ENCODE results near the gene POU6F2.

- TF ChIP-seq, protein P1, sequence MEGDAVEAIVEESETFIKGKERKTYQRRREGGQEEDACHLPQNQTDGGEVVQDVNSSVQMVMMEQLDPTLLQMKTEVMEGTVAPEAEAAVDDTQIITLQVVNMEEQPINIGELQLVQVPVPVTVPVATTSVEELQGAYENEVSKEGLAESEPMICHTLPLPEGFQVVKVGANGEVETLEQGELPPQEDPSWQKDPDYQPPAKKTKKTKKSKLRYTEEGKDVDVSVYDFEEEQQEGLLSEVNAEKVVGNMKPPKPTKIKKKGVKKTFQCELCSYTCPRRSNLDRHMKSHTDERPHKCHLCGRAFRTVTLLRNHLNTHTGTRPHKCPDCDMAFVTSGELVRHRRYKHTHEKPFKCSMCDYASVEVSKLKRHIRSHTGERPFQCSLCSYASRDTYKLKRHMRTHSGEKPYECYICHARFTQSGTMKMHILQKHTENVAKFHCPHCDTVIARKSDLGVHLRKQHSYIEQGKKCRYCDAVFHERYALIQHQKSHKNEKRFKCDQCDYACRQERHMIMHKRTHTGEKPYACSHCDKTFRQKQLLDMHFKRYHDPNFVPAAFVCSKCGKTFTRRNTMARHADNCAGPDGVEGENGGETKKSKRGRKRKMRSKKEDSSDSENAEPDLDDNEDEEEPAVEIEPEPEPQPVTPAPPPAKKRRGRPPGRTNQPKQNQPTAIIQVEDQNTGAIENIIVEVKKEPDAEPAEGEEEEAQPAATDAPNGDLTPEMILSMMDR (IDR thresholded peaks at IDR 0.05), result no peak
- TF ChIP-seq, protein P2, sequence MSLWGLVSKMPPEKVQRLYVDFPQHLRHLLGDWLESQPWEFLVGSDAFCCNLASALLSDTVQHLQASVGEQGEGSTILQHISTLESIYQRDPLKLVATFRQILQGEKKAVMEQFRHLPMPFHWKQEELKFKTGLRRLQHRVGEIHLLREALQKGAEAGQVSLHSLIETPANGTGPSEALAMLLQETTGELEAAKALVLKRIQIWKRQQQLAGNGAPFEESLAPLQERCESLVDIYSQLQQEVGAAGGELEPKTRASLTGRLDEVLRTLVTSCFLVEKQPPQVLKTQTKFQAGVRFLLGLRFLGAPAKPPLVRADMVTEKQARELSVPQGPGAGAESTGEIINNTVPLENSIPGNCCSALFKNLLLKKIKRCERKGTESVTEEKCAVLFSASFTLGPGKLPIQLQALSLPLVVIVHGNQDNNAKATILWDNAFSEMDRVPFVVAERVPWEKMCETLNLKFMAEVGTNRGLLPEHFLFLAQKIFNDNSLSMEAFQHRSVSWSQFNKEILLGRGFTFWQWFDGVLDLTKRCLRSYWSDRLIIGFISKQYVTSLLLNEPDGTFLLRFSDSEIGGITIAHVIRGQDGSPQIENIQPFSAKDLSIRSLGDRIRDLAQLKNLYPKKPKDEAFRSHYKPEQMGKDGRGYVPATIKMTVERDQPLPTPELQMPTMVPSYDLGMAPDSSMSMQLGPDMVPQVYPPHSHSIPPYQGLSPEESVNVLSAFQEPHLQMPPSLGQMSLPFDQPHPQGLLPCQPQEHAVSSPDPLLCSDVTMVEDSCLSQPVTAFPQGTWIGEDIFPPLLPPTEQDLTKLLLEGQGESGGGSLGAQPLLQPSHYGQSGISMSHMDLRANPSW (CRISPR knock-in tag; conservative IDR thresholded peaks at IDR 0.05; ENCODE audit: low read depth), result no peak
- TF ChIP-seq, protein P3, sequence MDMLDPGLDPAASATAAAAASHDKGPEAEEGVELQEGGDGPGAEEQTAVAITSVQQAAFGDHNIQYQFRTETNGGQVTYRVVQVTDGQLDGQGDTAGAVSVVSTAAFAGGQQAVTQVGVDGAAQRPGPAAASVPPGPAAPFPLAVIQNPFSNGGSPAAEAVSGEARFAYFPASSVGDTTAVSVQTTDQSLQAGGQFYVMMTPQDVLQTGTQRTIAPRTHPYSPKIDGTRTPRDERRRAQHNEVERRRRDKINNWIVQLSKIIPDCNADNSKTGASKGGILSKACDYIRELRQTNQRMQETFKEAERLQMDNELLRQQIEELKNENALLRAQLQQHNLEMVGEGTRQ (CRISPR knock-in tag; IDR thresholded peaks at IDR 0.05), result no peak
- TF ChIP-seq NFYB (CRISPR knock-in tag; conservative IDR thresholded peaks at IDR 0.05; ENCODE audit: low read depth), result no peak
- no peak for TF ChIP-seq ZNF138 (CRISPR knock-in tag; conservative IDR thresholded peaks at IDR 0.05)
- TF ChIP-seq TCF7 (CRISPR knock-in tag; IDR thresholded peaks at IDR 0.05; ENCODE audit: low read depth), result no peak
- TF ChIP-seq, protein P4, sequence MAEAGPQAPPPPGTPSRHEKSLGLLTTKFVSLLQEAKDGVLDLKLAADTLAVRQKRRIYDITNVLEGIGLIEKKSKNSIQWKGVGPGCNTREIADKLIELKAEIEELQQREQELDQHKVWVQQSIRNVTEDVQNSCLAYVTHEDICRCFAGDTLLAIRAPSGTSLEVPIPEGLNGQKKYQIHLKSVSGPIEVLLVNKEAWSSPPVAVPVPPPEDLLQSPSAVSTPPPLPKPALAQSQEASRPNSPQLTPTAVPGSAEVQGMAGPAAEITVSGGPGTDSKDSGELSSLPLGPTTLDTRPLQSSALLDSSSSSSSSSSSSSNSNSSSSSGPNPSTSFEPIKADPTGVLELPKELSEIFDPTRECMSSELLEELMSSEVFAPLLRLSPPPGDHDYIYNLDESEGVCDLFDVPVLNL (CRISPR knock-in tag; IDR thresholded peaks at IDR 0.05; ENCODE audit: borderline replicate concordance, low read depth), result no peak
- TF ChIP-seq NR1H2 (CRISPR knock-in tag; IDR thresholded peaks at IDR 0.05), result no peak
- TF ChIP-seq CBFB (CRISPR knock-in tag; IDR thresholded peaks at IDR 0.05; ENCODE audit: low read depth), result no peak
- no peak for TF ChIP-seq AFF4 (CRISPR knock-in tag; IDR thresholded peaks at IDR 0.05; ENCODE audit: borderline replicate concordance)
- no peak for TF ChIP-seq SP1 (CRISPR knock-in tag; conservative IDR thresholded peaks at IDR 0.05)
- no peak for TF ChIP-seq IRF1 (CRISPR knock-in tag; IDR thresholded peaks at IDR 0.05)
- no peak for TF ChIP-seq ATF3 (CRISPR knock-in tag; conservative IDR thresholded peaks at IDR 0.05)
Measured at GRCh38 chr7:39085590-39086049, 107.9 kb downstream of the POU6F2 start.
